Naive thymus-derived CD8-positive, alpha-beta T cell (primary cell): ENCODE measurements around the gene LGMN. TPM values are rescaled to one million over a fixed set of nuclear protein-coding genes. Genes with fewer than 3 reads are reported as not detected.
"Not testable (repeated sequence)": the region's sequence is repeated elsewhere in the genome, so short reads cannot be mapped to it uniquely, and the experiment has no call there.

ENCODE experiments used
- ATAC-seq, 2 donors: fragments of 150-1000 bp; cut with Tn5 transposase in 1 of 2; sonication (Bioruptor Pico), chemical (Tn5 transposase) in 1 of 2; 1 replicate in 1 of 2; 2 replicates in 1 of 2; pipeline ENCODE4 v1.10.0; 2021; ENCODE audit warnings: mild to moderate bottlenecking in 2 of 2, moderate library complexity in 2 of 2
- POLR2A ChIA-PET: fragments of 350-600 bp; sonication (Branson Sonifier 250); formaldehyde crosslinking; loops from one replicate; lab custom pipeline; 2021; ENCODE audit warnings: antibody characterized with exemption; lab: Charles Lee
- DNase-seq, 10 donors: peaks; one replicate each; pipeline versions ENCODE4 v3.0.0 to v3.0.0-alpha.2; 2020 to 2022
- H3K27ac Mint-ChIP-seq, 10 donors: one replicate each; pipeline ENCODE4 v1.8.0; 2020 to 2022; ENCODE audit warnings: mild to moderate bottlenecking in 10 of 10, mixed read lengths in 10 of 10, moderate library complexity in 4 of 10, inconsistent platforms in 1 of 10
- H3K27me3 Mint-ChIP-seq, 5 donors: one replicate each; pipeline ENCODE4 v1.8.0; 2021 to 2022; ENCODE audit warnings: mixed read lengths in 5 of 5
- H3K36me3 Mint-ChIP-seq, 3 donors: one replicate each; pipeline ENCODE4 v1.8.0; 2020 to 2022; ENCODE audit warnings: mixed read lengths in 3 of 3, mild to moderate bottlenecking in 2 of 3, inconsistent platforms in 1 of 3
- H3K4me1 Mint-ChIP-seq, 4 donors: one replicate each; pipeline ENCODE4 v1.8.0; 2021 to 2022; ENCODE audit warnings: mixed read lengths in 4 of 4
- H3K4me3 Mint-ChIP-seq, 10 donors: one replicate each; pipeline ENCODE4 v1.8.0; 2020 to 2022; ENCODE audit warnings: mild to moderate bottlenecking in 10 of 10, mixed read lengths in 10 of 10, moderate library complexity in 6 of 10, inconsistent platforms in 1 of 10
- H3K9me3 Mint-ChIP-seq, 9 donors: one replicate each; pipeline ENCODE4 v1.8.0; 2020 to 2022; ENCODE audit warnings: mixed read lengths in 9 of 9, mild to moderate bottlenecking in 3 of 9, inconsistent platforms in 1 of 9, moderate library complexity in 1 of 9
- polyA plus RNA-seq, 3 donors: library from polyadenylated mRNA; unstranded; fragments of 300-500 nt; fragmentation: Illumina TruSeq; gene quantifications; one replicate each; pipeline ENCODE4 v1.2.3, GENCODE V29; 2021
- total RNA-seq, 8 experiments: library from RNA in 2 of 8; stranded (reverse) in 2 of 8; gene quantifications; one replicate each; pipeline ENCODE4 v1.2.3 and lab custom pipeline; 2021 to 2026

The LGMN gene
- total and polyA plus RNA-seq, 5 experiments from 2014 or later = 17.7 to 38.3 (median 19.6) TPM

GRCh38 chr14:92718664-92719063, 29.8 kb downstream of the LGMN start:
- no peak for ATAC-seq
- no peak overlapping the region for H3K27ac Mint-ChIP-seq
- POLR2A ChIA-PET = no interaction called here
- H3K36me3 Mint-ChIP-seq = peaks cover 0 to 5% (median 0%) of the 10 kb centered on the region in 3 donors
- no peaks in the 10 kb centered on the region for H3K9me3 Mint-ChIP-seq
- no peak for DNase-seq
- H3K4me1 Mint-ChIP-seq = peaks cover 1 to 9% (median 4%) of the 10 kb centered on the region in 4 donors
- H3K27me3 Mint-ChIP-seq = no peaks in the 10 kb centered on the region
- H3K4me3 Mint-ChIP-seq = no peak overlapping the region

- peak overlapping the region in 3 of 10 donors; percentile 19 to 45 (median 39) for H3K27ac Mint-ChIP-seq
- H3K4me1 Mint-ChIP-seq = peaks cover 1 to 9% (median 4%) of the 10 kb centered on the region in 4 donors
- DNase-seq (peak in 1 of 10 donors; percentile 7), ATAC-seq (no peak)
- no peaks in the 10 kb centered on the region for H3K9me3 Mint-ChIP-seq
- POLR2A ChIA-PET = no interaction called here
- no peak overlapping the region for H3K4me3 Mint-ChIP-seq
- no peaks in the 10 kb centered on the region for H3K27me3 Mint-ChIP-seq
- peaks cover 0 to 6% (median 0%) of the 10 kb centered on the region in 3 donors for H3K36me3 Mint-ChIP-seq
Observed at GRCh38 chr14:92717571-92718042, 30.8 kb downstream of the LGMN start.

GRCh38 chr14:92716131-92716530, 32.3 kb downstream of the LGMN start:
- peaks cover 0 to 9% (median 3%) of the 10 kb centered on the region in 4 donors for H3K4me1 Mint-ChIP-seq

GRCh38 chr14:92714739-92715307, 33.6 kb downstream of the LGMN start:
- DNase-seq (peak; percentile 63 to 91 (median 77)), ATAC-seq (peak; percentile 80 to 95)
- H3K27me3 Mint-ChIP-seq, H3K4me3 Mint-ChIP-seq, H3K9me3 Mint-ChIP-seq, H3K4me1 Mint-ChIP-seq: not testable (repeated sequence)
- Mint-ChIP-seq H3K36me3 (peaks cover 0 to 29% (median 9%) of the 10 kb centered on the region in 3 donors), H3K27ac (peak overlapping the region in 1 of 10 donors; percentile 38)
- POLR2A ChIA-PET = interaction anchor here (0.7 kb wide), 2 partner anchors 71 to 553 kb away, joined by 3 to 4 read pairs; no protein-coding TSS in a partner anchor

More at GRCh38 chr14:92716131-92716530, 32.3 kb downstream of the LGMN start:
- Mint-ChIP-seq H3K27ac (no peak overlapping the region), H3K27me3 (no peaks in the 10 kb centered on the region), H3K36me3 (peaks cover 0 to 17% (median 9%) of the 10 kb centered on the region in 3 donors), H3K4me3 (no peak overlapping the region), H3K9me3 (no peaks in the 10 kb centered on the region)
- ATAC-seq = no peak
- POLR2A ChIA-PET = no interaction called here
- no peak for DNase-seq

- DNase-seq = no peak
- Mint-ChIP-seq H3K27me3 (no peaks in the 10 kb centered on the region), H3K27ac (no peak overlapping the region), H3K36me3 (peaks cover 0 to 43% (median 9%) of the 10 kb centered on the region in 3 donors), H3K4me1 (peaks cover 0 to 4% (median 2%) of the 10 kb centered on the region in 4 donors), H3K4me3 (no peak overlapping the region), H3K9me3 (no peaks in the 10 kb centered on the region)
- no peak for ATAC-seq
- POLR2A ChIA-PET = no interaction called here
Observed at GRCh38 chr14:92712654-92713051, 35.8 kb downstream of the LGMN start.

- no peak overlapping the region for H3K4me3 Mint-ChIP-seq
- no peak for ATAC-seq
- POLR2A ChIA-PET = no interaction called here
- H3K4me1 Mint-ChIP-seq = no peaks in the 10 kb centered on the region
- no peaks in the 10 kb centered on the region for H3K9me3 Mint-ChIP-seq
- no peaks in the 10 kb centered on the region for H3K27me3 Mint-ChIP-seq
- DNase-seq = no peak
- peaks cover 0 to 46% (median 12%) of the 10 kb centered on the region in 3 donors for H3K36me3 Mint-ChIP-seq
- peak overlapping the region in 1 of 10 donors; percentile 31 for H3K27ac Mint-ChIP-seq
Observed at GRCh38 chr14:92711976-92712653, 36.3 kb downstream of the LGMN start.

GRCh38 chr14:92710001-92710341, 38.5 kb downstream of the LGMN start:
- no peaks in the 10 kb centered on the region for H3K9me3 Mint-ChIP-seq
- POLR2A ChIA-PET = no interaction called here
- H3K27ac Mint-ChIP-seq = peak overlapping the region in 1 of 10 donors; percentile 76
- no peaks in the 10 kb centered on the region for H3K27me3 Mint-ChIP-seq
- no peak overlapping the region for H3K4me3 Mint-ChIP-seq
- peaks cover 0 to 61% (median 25%) of the 10 kb centered on the region in 3 donors for H3K36me3 Mint-ChIP-seq
- DNase-seq = peak in 1 of 10 donors; percentile 27
- H3K4me1 Mint-ChIP-seq = peaks cover 0 to 2% (median 0%) of the 10 kb centered on the region in 4 donors
- no peak for ATAC-seq

- H3K27me3 Mint-ChIP-seq = no peaks in the 10 kb centered on the region
- H3K4me3 Mint-ChIP-seq = no peak overlapping the region
- no peaks in the 10 kb centered on the region for H3K9me3 Mint-ChIP-seq
- no peak for DNase-seq
- no peak for ATAC-seq
- peaks cover 0 to 7% (median 1%) of the 10 kb centered on the region in 4 donors for H3K4me1 Mint-ChIP-seq
- POLR2A ChIA-PET = no interaction called here
- H3K27ac Mint-ChIP-seq = peak overlapping the region in 2 of 10 donors; percentile 8 to 76
- peaks cover 0 to 64% (median 30%) of the 10 kb centered on the region in 3 donors for H3K36me3 Mint-ChIP-seq
Observed at GRCh38 chr14:92709340-92710000, 39.0 kb downstream of the LGMN start.

- Mint-ChIP-seq H3K4me1 (peaks cover 0 to 32% (median 2%) of the 10 kb centered on the region in 4 donors), H3K4me3 (no peak overlapping the region), H3K36me3 (peaks cover 0 to 67% (median 27%) of the 10 kb centered on the region in 3 donors), H3K9me3 (no peaks in the 10 kb centered on the region), H3K27me3 (no peaks in the 10 kb centered on the region), H3K27ac (no peak overlapping the region)
- POLR2A ChIA-PET = no interaction called here
- no peak for DNase-seq
- no peak for ATAC-seq
Observed at GRCh38 chr14:92706386-92706785, 42.0 kb downstream of the LGMN start.

- no peak for ATAC-seq
- no peaks in the 10 kb centered on the region for H3K9me3 Mint-ChIP-seq
- peaks cover 0 to 33% (median 2%) of the 10 kb centered on the region in 4 donors for H3K4me1 Mint-ChIP-seq
- DNase-seq = peak in 1 of 10 donors; percentile 6
- H3K4me3 Mint-ChIP-seq = no peak overlapping the region
- POLR2A ChIA-PET = no interaction called here
- peaks cover 0 to 54% (median 25%) of the 10 kb centered on the region in 3 donors for H3K36me3 Mint-ChIP-seq
- no peak overlapping the region for H3K27ac Mint-ChIP-seq
- no peaks in the 10 kb centered on the region for H3K27me3 Mint-ChIP-seq
Observed at GRCh38 chr14:92704821-92705220, 43.6 kb downstream of the LGMN start.

- Mint-ChIP-seq H3K4me3 (no peak overlapping the region), H3K27ac (no peak overlapping the region), H3K9me3 (no peaks in the 10 kb centered on the region), H3K36me3 (peaks cover 0 to 48% (median 25%) of the 10 kb centered on the region in 3 donors), H3K27me3 (no peaks in the 10 kb centered on the region), H3K4me1 (peaks cover 0 to 33% (median 2%) of the 10 kb centered on the region in 4 donors)
- POLR2A ChIA-PET = interaction anchor here (0.9 kb wide), 1 partner anchor 11 kb away, joined by 3 read pairs; no protein-coding TSS in a partner anchor
- DNase-seq (peak in 2 of 10 donors; percentile 31 to 43), ATAC-seq (peak in 1 of 2 donors; percentile 44)
Observed at GRCh38 chr14:92704036-92704804, 44.2 kb downstream of the LGMN start.

GRCh38 chr14:92703516-92703915, 44.9 kb downstream of the LGMN start:
- Mint-ChIP-seq H3K27ac (no peak overlapping the region), H3K36me3 (peaks cover 0 to 44% (median 25%) of the 10 kb centered on the region in 3 donors), H3K9me3 (no peaks in the 10 kb centered on the region), H3K4me3 (no peak overlapping the region), H3K4me1 (peaks cover 0 to 33% (median 2%) of the 10 kb centered on the region in 4 donors), H3K27me3 (no peaks in the 10 kb centered on the region)
- DNase-seq = peak in 1 of 10 donors; percentile 13
- no peak for ATAC-seq
- POLR2A ChIA-PET = interaction anchor here (0.5 to 0.9 kb wide), 2 partner anchors 10 to 23 kb away, joined by 3 to 4 read pairs; no protein-coding TSS in a partner anchor
